Smooth muscle cell (in vitro differentiated cells): Measurements from ENCODE around the gene CDH23. TPM values are rescaled to one million over a fixed set of nuclear protein-coding genes. Genes with fewer than 3 reads are reported as not detected.
A peak's percentile ranks its signal among the peaks of the same experiment; 100 is the strongest.

Experiments
- DNase-seq: peaks from one replicate; lab custom pipeline; 2025; ENCODE audit not compliant: unreplicated experiment; lab: John Stamatoyannopoulos, UW
- H2AFZ ChIP-seq: fragments of 200-600 bp; sonication (generic); 2 replicates; pipeline ENCODE4 v1.6.0; 2016; ENCODE audit warnings: antibody characterized with exemption, low read depth, mild to moderate bottlenecking
- H3F3A ChIP-seq: fragments of 200-600 bp; sonication (generic); 2 replicates; pipeline ENCODE4 v1.6.0; 2017; ENCODE audit warnings: antibody characterized with exemption, low read depth
- H3K27ac ChIP-seq: fragments of 200-600 bp; sonication (generic); 2 replicates; pipeline ENCODE4 v1.5.1; 2016; ENCODE audit warnings: low read depth, mild to moderate bottlenecking
- H3K27me3 ChIP-seq: fragments of 200-600 bp; sonication (generic); 2 replicates; pipeline ENCODE4 v1.6.1; 2016; ENCODE audit warnings: low read depth, mild to moderate bottlenecking
- H3K36me3 ChIP-seq: fragments of 200-600 bp; sonication (generic); 2 replicates; pipeline ENCODE4 v1.5.1; 2016; ENCODE audit warnings: low read depth
- H3K4me1 ChIP-seq: fragments of 200-600 bp; sonication (generic); 2 replicates; pipeline ENCODE4 v1.5.1; 2016; ENCODE audit warnings: low read depth
- H3K4me2 ChIP-seq: fragments of 200-600 bp; sonication (generic); 2 replicates; pipeline ENCODE4 v1.6.0; 2016; ENCODE audit warnings: mild to moderate bottlenecking
- H3K4me3 ChIP-seq: fragments of 200-600 bp; sonication (generic); 2 replicates; pipeline ENCODE4 v1.5.1; 2016; ENCODE audit warnings: mild to moderate bottlenecking
- H3K79me2 ChIP-seq: fragments of 200-600 bp; sonication (generic); 2 replicates; pipeline ENCODE4 v1.6.0; 2016; ENCODE audit warnings: low read depth, mild to moderate bottlenecking
- H3K9ac ChIP-seq: fragments of 200-600 bp; sonication (generic); 2 replicates; pipeline ENCODE4 v1.6.0; 2016; ENCODE audit warnings: low read depth
- H3K9me3 ChIP-seq: fragments of 200-600 bp; sonication (generic); replicated peaks from 2 replicates; pipeline ENCODE4 v1.5.1; 2016; ENCODE audit warnings: low read depth
- H4K20me1 ChIP-seq: fragments of 200-600 bp; sonication (generic); 2 replicates; pipeline ENCODE4 v1.6.0; 2016; ENCODE audit warnings: low read depth
- WGBS: methylation state at CpG from one replicate; pipeline ENCODE4 v1.1.7; 2016; ENCODE audit warnings: low lambda C conversion rate; 5-methylcytosine and 5-hydroxymethylcytosine counted together
- polyA plus RNA-seq: library from polyadenylated mRNA; unstranded; fragments of >200 nt; fragmentation: Nextera tagmentation; extraction: Ambion mirVana; gene quantifications from 2 replicates; pipeline ENCODE4 v1.2.1, GENCODE V29; 2016
- total RNA-seq: library from RNA; depleted of rRNA; stranded (reverse); fragments of >200 nt; gene quantifications from 2 replicates; pipeline ENCODE4 v1.2.3, GENCODE V29; 2014
- TF ChIP-seq, protein P1 (sequence below): fragments of 200-600 bp; sonication (generic); IDR thresholded peaks from 2 replicates; pipeline ENCODE4 v1.5.1; 2017; ENCODE audit warnings: borderline replicate concordance, mild to moderate bottlenecking, antibody characterized with exemption; ENCODE audit not compliant: insufficient read depth, poor library complexity, severe bottlenecking

CDH23 gene
- total and polyA plus RNA-seq, 2 experiments from 2014 or later, result 0.99 to 2.5 TPM

DNA sequence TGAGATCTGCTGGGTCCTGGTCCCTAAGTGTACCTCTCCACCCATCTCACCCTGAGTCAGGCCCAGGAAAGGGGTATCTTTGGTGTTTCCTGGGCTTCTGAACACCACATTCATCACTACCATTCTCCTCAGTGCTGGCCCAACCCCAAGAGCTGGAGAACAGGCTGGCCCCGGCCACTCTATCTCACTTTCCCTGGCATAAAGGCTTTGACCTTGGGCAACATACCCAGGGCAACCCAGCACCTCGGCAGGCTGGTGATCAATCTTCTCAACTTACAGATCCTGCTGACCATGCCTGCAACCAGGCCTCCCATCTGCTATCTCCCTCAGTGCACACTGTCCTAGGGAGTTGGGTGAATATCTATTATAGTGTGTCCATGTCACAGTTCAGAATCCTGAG is 374.5 kb downstream of the CDH23 start:
- Histone ChIP-seq H3K4me2 (no peak overlapping the region), H3K4me1 (no peaks in the 10 kb centered on the region), H3F3A (peaks cover 10% of the 10 kb centered on the region), H3K9me3 (no peaks in the 10 kb centered on the region), H3K27me3 (no peaks in the 10 kb centered on the region), H2AFZ (no peak overlapping the region), H3K4me3 (no peak overlapping the region), H3K9ac (no peak overlapping the region), H3K27ac (no peak overlapping the region), H3K79me2 (no peaks in the 10 kb centered on the region), H4K20me1 (no peaks in the 10 kb centered on the region), H3K36me3 (no peaks in the 10 kb centered on the region)
- TF ChIP-seq, protein P1, sequence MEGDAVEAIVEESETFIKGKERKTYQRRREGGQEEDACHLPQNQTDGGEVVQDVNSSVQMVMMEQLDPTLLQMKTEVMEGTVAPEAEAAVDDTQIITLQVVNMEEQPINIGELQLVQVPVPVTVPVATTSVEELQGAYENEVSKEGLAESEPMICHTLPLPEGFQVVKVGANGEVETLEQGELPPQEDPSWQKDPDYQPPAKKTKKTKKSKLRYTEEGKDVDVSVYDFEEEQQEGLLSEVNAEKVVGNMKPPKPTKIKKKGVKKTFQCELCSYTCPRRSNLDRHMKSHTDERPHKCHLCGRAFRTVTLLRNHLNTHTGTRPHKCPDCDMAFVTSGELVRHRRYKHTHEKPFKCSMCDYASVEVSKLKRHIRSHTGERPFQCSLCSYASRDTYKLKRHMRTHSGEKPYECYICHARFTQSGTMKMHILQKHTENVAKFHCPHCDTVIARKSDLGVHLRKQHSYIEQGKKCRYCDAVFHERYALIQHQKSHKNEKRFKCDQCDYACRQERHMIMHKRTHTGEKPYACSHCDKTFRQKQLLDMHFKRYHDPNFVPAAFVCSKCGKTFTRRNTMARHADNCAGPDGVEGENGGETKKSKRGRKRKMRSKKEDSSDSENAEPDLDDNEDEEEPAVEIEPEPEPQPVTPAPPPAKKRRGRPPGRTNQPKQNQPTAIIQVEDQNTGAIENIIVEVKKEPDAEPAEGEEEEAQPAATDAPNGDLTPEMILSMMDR, result no peak
- 97% methylated on average over 2 of the region's 2 CpGs for WGBS
- DNase-seq, result no peak

DNA sequence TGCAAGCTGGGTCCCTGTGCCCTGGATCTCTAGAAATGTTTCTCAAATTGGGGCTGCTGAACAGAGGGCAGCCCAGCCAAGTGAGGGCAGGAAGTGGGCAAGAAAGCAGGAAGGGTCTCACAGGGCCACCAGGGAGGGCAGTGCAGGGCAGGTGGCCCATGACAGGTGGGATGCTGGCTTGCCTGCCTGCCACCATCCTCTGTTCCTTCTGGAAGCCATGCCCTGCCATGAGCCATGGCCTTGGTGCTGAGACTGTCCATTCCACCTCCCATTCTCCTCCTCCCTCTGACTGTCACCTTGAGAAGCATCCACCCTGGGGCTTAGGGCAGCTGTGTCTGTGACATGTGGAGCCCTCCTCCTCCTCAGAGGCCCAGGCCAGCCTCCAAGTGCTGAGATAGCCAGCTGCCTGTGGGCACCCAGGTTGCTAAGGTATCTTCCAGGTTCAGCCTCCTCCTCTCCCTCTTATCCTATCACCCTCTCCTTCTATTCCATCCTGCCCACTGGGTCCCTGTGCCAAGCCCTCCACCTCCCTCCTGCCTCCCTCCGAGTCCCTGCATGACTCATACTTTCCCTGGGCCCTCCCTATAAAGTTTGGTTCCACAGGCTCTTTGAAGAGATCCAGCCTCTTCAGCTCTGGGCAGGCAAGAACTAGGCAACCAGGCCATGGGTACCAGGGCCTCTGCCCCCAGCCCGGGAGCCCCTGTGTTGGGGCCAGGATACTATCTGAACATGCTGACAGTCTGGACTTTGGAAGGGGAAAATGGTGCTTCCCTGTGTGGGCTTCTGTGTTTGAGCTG is 375.3 kb downstream of the CDH23 start:
- no peaks in the 10 kb centered on the region for H4K20me1 ChIP-seq
- peaks cover 10% of the 10 kb centered on the region for H3F3A ChIP-seq
- WGBS, result 32% methylated on average over 2 of the region's 2 CpGs
- H2AFZ ChIP-seq, result no peak overlapping the region
- no peak for DNase-seq
- H3K9me3 ChIP-seq, result no peaks in the 10 kb centered on the region
- H3K36me3 ChIP-seq, result no peaks in the 10 kb centered on the region
- no peak overlapping the region for H3K9ac ChIP-seq
- H3K4me2 ChIP-seq, result peak overlapping the region; percentile 85
- H3K27me3 ChIP-seq, result no peaks in the 10 kb centered on the region
- H3K4me3 ChIP-seq, result no peak overlapping the region
- no peaks in the 10 kb centered on the region for H3K79me2 ChIP-seq
- no peak overlapping the region for H3K27ac ChIP-seq
- TF ChIP-seq, protein P1, result no peak
- H3K4me1 ChIP-seq, result no peaks in the 10 kb centered on the region

DNA sequence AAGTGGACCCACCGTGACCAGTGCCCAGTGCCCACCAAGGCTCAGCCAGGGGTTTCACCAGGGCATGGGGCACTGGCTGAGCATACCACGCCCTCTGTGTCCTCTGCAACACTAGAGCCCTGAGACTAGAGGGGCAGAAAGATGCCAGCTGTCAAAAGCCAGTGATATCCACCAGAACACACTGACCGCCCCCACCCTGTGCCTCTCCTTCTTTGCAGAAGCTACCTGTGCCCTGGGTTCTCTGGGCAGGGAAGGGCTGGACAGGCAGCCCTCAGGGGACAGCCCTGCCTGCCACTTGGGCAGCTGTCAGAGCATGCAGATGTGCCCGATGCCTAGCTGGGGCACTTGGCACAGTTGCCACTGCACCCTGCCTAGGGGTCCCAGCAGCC is 376.1 kb downstream of the CDH23 start:
- TF ChIP-seq, protein P1, result no peak
- no peaks in the 10 kb centered on the region for H3K4me1 ChIP-seq
- H3K79me2 ChIP-seq, result no peaks in the 10 kb centered on the region
- no peak overlapping the region for H3K9ac ChIP-seq
- H3K9me3 ChIP-seq, result no peaks in the 10 kb centered on the region
- no peaks in the 10 kb centered on the region for H3K36me3 ChIP-seq
- no peaks in the 10 kb centered on the region for H4K20me1 ChIP-seq
- H3K27me3 ChIP-seq, result no peaks in the 10 kb centered on the region
- WGBS, result 88% methylated on average over 4 of the region's 4 CpGs
- peak overlapping the region; percentile 85 for H3K4me2 ChIP-seq
- no peak overlapping the region for H3K27ac ChIP-seq
- H3F3A ChIP-seq, result peaks cover 10% of the 10 kb centered on the region
- H2AFZ ChIP-seq, result peak overlapping the region; percentile 75
- peak overlapping the region; percentile 53 for H3K4me3 ChIP-seq
- no peak for DNase-seq
